A673 (cell line): ENCODE data around the gene LAMA5.

Experiments
- EZH2 ChIP-seq: fragments of 200-600 bp; sonication (generic); IDR thresholded peaks from 2 replicates; pipeline ENCODE4 v1.6.1; 2017; ENCODE audit warnings: borderline replicate concordance, low read depth, mild to moderate bottlenecking, mixed read lengths, antibody characterized with exemption, low read length; ENCODE audit not compliant: poor library complexity, severe bottlenecking
- TF ChIP-seq, protein P1 (sequence below): fragments of 300-800, 200-600 bp; sonication (generic); conservative IDR thresholded peaks from 2 replicates; pipeline ENCODE4 v1.5.1; 2017; ENCODE audit warnings: low read depth, mild to moderate bottlenecking, antibody characterized with exemption, low read length, moderate library complexity, mixed read lengths

- TF ChIP-seq, protein P1, sequence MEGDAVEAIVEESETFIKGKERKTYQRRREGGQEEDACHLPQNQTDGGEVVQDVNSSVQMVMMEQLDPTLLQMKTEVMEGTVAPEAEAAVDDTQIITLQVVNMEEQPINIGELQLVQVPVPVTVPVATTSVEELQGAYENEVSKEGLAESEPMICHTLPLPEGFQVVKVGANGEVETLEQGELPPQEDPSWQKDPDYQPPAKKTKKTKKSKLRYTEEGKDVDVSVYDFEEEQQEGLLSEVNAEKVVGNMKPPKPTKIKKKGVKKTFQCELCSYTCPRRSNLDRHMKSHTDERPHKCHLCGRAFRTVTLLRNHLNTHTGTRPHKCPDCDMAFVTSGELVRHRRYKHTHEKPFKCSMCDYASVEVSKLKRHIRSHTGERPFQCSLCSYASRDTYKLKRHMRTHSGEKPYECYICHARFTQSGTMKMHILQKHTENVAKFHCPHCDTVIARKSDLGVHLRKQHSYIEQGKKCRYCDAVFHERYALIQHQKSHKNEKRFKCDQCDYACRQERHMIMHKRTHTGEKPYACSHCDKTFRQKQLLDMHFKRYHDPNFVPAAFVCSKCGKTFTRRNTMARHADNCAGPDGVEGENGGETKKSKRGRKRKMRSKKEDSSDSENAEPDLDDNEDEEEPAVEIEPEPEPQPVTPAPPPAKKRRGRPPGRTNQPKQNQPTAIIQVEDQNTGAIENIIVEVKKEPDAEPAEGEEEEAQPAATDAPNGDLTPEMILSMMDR: no peak
- no peak for TF ChIP-seq EZH2
Measured at GRCh38 chr20:62377064-62377461, 10.0 kb upstream of the LAMA5 start.
